Tibial nerve (tissue), 4 donors: Measurements from ENCODE around the gene FN3KRP. TPM values are rescaled to one million over a fixed set of nuclear protein-coding genes. Genes with fewer than 3 reads are reported as not detected.

Experiments
- DNase-seq, 2 donors: peaks; one replicate each; pipeline ENCODE4 v3.0.0-alpha.2; 2019; ENCODE audit warnings: low spot score in 2 of 2
- H3K27ac ChIP-seq, 4 donors: fragments of 200-600 bp; sonication (generic) in 3 of 4; one replicate each; pipeline ENCODE4 v1.5.1; 2017 to 2019; ENCODE audit warnings: mild to moderate bottlenecking in 1 of 4
- H3K27me3 ChIP-seq, 2 donors: fragments of 200-600 bp; sonication (generic) in 1 of 2; one replicate each; pipeline versions ENCODE4 v1.5.1 to v1.6.0; 2017 to 2019
- H3K36me3 ChIP-seq, 3 donors: fragments of 200-600 bp; sonication (generic); one replicate each; pipeline ENCODE4 v1.5.1; 2018 to 2019
- H3K4me1 ChIP-seq, 4 donors: fragments of 200-600 bp; sonication (generic) in 3 of 4; one replicate each; pipeline ENCODE4 v1.5.1; 2017 to 2019
- H3K4me3 ChIP-seq, 4 donors: fragments of 200-600 bp; sonication (generic) in 3 of 4; one replicate each; pipeline ENCODE4 v1.5.1; 2017 to 2019; ENCODE audit warnings: mild to moderate bottlenecking in 1 of 4, moderate library complexity in 1 of 4
- H3K9me3 ChIP-seq, 4 donors: fragments of 200-600 bp; sonication (generic) in 3 of 4; one replicate each; pipeline ENCODE4 v1.5.1; 2017 to 2019
- CTCF ChIP-seq, 5 experiments: fragments of 200-600 bp in 3 of 5; fragments of 450-650 bp in 2 of 5; sonication (generic) in 3 of 5; IDR thresholded peaks; one replicate each; pipeline ENCODE4 v1.5.1; 2016 to 2019; ENCODE audit warnings: antibody characterized with exemption in 5 of 5, mild to moderate bottlenecking in 3 of 5, moderate library complexity in 2 of 5
- EP300 ChIP-seq, 2 donors: sonication (generic); formaldehyde crosslinking; IDR thresholded peaks; one replicate each; pipeline ENCODE4 v1.6.1; 2017; ENCODE audit warnings: antibody characterized with exemption in 2 of 2, mild to moderate bottlenecking in 1 of 2
- POLR2A ChIP-seq, 2 donors: fragments of 450-650 bp; IDR thresholded peaks; one replicate each; pipeline ENCODE4 v1.6.1; 2017; ENCODE audit warnings: antibody characterized with exemption in 2 of 2, mild to moderate bottlenecking in 2 of 2, moderate library complexity in 2 of 2
- WGBS, 2 donors: methylation state at CpG; one replicate each; pipeline ENCODE4 v1.1.5; 2018; 5-methylcytosine and 5-hydroxymethylcytosine counted together
- total RNA-seq, 4 donors: library from RNA; depleted of rRNA; stranded (reverse); fragments of >200 nt; gene quantifications; one replicate each; pipeline ENCODE4 v1.1.0, GENCODE V29; 2016

Gene FN3KRP
- total RNA-seq, 4 donors from 2014 or later: 17.4 to 22.5 (median 21.0) TPM

- Histone ChIP-seq H3K4me3 (no peak overlapping the region), H3K9me3 (no peaks in the 10 kb centered on the region), H3K36me3 (no peaks in the 10 kb centered on the region), H3K4me1 (peaks cover 0 to 17% (median 2%) of the 10 kb centered on the region in 4 donors), H3K27me3 (no peaks in the 10 kb centered on the region), H3K27ac (no peak overlapping the region)
- DNase-seq: no peak
- TF ChIP-seq POLR2A (IDR thresholded peaks at IDR 0.05) (no peak), CTCF (IDR thresholded peaks at IDR 0.05) (no peak), EP300 (IDR thresholded peaks at IDR 0.05) (no peak)
- 78 to 79% methylated on average over 13 of the region's 13 CpGs for WGBS, 2 donors
These were observed 11.6 kb upstream of the FN3KRP start for GRCh38 chr17:82704886-82705285.

- WGBS, 2 donors: 87 to 89% methylated on average over 7 to 18 of the region's 18 CpGs
- H3K9me3 ChIP-seq: no peaks in the 10 kb centered on the region
- H3K4me3 ChIP-seq: no peak overlapping the region
- no peak overlapping the region for H3K27ac ChIP-seq
- no peaks in the 10 kb centered on the region for H3K27me3 ChIP-seq
- H3K36me3 ChIP-seq: no peaks in the 10 kb centered on the region
- DNase-seq: no peak
- no peak for TF ChIP-seq CTCF (IDR thresholded peaks at IDR 0.05)
- TF ChIP-seq POLR2A (IDR thresholded peaks at IDR 0.05): no peak
- no peak for TF ChIP-seq EP300 (IDR thresholded peaks at IDR 0.05)
- H3K4me1 ChIP-seq: peaks cover 0 to 17% (median 2%) of the 10 kb centered on the region in 4 donors
These were observed 10.8 kb upstream of the FN3KRP start for GRCh38 chr17:82705756-82706155.

GRCh38 chr17:82709024-82709675, 7.4 kb upstream of the FN3KRP start:
- peaks cover 0 to 4% (median 0%) of the 10 kb centered on the region in 4 donors for H3K4me1 ChIP-seq
- 88 to 100% methylated on average over 1 to 5 of the region's 9 CpGs for WGBS, 2 donors
- no peak for DNase-seq
- H3K27me3 ChIP-seq: no peaks in the 10 kb centered on the region
- no peak overlapping the region for H3K27ac ChIP-seq
- no peaks in the 10 kb centered on the region for H3K36me3 ChIP-seq
- H3K9me3 ChIP-seq: no peaks in the 10 kb centered on the region
- no peak overlapping the region for H3K4me3 ChIP-seq
- no peak for TF ChIP-seq EP300 (IDR thresholded peaks at IDR 0.05)
- TF ChIP-seq CTCF (IDR thresholded peaks at IDR 0.05): no peak
- no peak for TF ChIP-seq POLR2A (IDR thresholded peaks at IDR 0.05)

- DNase-seq: no peak
- no peak overlapping the region for H3K4me3 ChIP-seq
- TF ChIP-seq POLR2A (IDR thresholded peaks at IDR 0.05): no peak
- H3K27ac ChIP-seq: no peak overlapping the region
- H3K9me3 ChIP-seq: no peaks in the 10 kb centered on the region
- H3K36me3 ChIP-seq: no peaks in the 10 kb centered on the region
- no peaks in the 10 kb centered on the region for H3K27me3 ChIP-seq
- 77 to 85% methylated on average over 18 to 21 of the region's 25 CpGs for WGBS, 2 donors
- peaks cover 0 to 4% (median 0%) of the 10 kb centered on the region in 4 donors for H3K4me1 ChIP-seq
These were observed 6.6 kb upstream of the FN3KRP start for GRCh38 chr17:82709676-82710498.

- Histone ChIP-seq H3K36me3 (no peaks in the 10 kb centered on the region), H3K4me1 (peaks cover 0 to 6% (median under 1%) of the 10 kb centered on the region in 4 donors), H3K27ac (no peak overlapping the region), H3K4me3 (no peak overlapping the region), H3K9me3 (no peaks in the 10 kb centered on the region), H3K27me3 (no peaks in the 10 kb centered on the region)
- DNase-seq: no peak
- TF ChIP-seq CTCF (IDR thresholded peaks at IDR 0.05) (no peak), POLR2A (IDR thresholded peaks at IDR 0.05) (no peak), EP300 (IDR thresholded peaks at IDR 0.05) (no peak)
- 73 to 82% methylated on average over 27 to 28 of the region's 29 CpGs for WGBS, 2 donors
These were observed 5.8 kb upstream of the FN3KRP start for GRCh38 chr17:82710499-82711232.
